OCI-LY1 (cell line): ENCODE data around the gene NASP.

Experiments used
- H2AFZ ChIP-seq: fragments of 200-600 bp; sonication (generic), shearing (Covaris generic); 2 replicates; pipeline ENCODE4 v1.6.0; 2014; ENCODE audit warnings: antibody characterized with exemption, mild to moderate bottlenecking, low read length
- H3F3A ChIP-seq: fragments of 200-600 bp; sonication (generic), shearing (Covaris generic); 2 replicates; pipeline ENCODE4 v1.6.0; 2014; ENCODE audit warnings: mild to moderate bottlenecking, antibody characterized with exemption, low read length, moderate library complexity; ENCODE audit not compliant: insufficient read depth
- H3K27ac ChIP-seq: fragments of 200-600 bp; sonication (generic); 2 replicates; pipeline ENCODE4 v1.5.1; 2014; ENCODE audit warnings: low read length, mixed run types, mild to moderate bottlenecking, low read depth; ENCODE audit not compliant: poor library complexity, severe bottlenecking
- H3K27me3 ChIP-seq: fragments of 200-600 bp; sonication (generic); 2 replicates; pipeline ENCODE4 v1.6.0; 2014; ENCODE audit warnings: antibody characterized with exemption, mild to moderate bottlenecking, low read length, moderate library complexity; ENCODE audit not compliant: insufficient read depth
- H3K36me3 ChIP-seq: fragments of 200-600 bp; sonication (generic); 2 replicates; pipeline ENCODE4 v1.6.1; 2014; ENCODE audit warnings: mild to moderate bottlenecking, antibody characterized with exemption, low read length, moderate library complexity, mixed read lengths; ENCODE audit not compliant: insufficient read depth
- H3K4me1 ChIP-seq: fragments of 200-600 bp; sonication (generic); 2 replicates; pipeline ENCODE4 v1.5.1; 2014; ENCODE audit warnings: mild to moderate bottlenecking, low read length, moderate library complexity; ENCODE audit not compliant: insufficient read depth, severe bottlenecking
- H3K4me2 ChIP-seq: fragments of 200-600 bp; sonication (generic), shearing (Covaris generic); 2 replicates; pipeline ENCODE4 v1.6.1; 2014; ENCODE audit warnings: low read length
- H3K4me3 ChIP-seq: fragments of 200-600 bp; sonication (generic); 2 replicates; pipeline ENCODE4 v1.5.1; 2014; ENCODE audit warnings: low read length, low read depth, mild to moderate bottlenecking, mixed read lengths; ENCODE audit not compliant: poor library complexity, severe bottlenecking
- H3K79me2 ChIP-seq: fragments of 200-600 bp; shearing (Covaris generic); 2 replicates; pipeline ENCODE4 v1.6.1; 2016; ENCODE audit warnings: mixed run types, low read length, mixed read lengths; ENCODE audit not compliant: insufficient read depth
- H3K9ac ChIP-seq: fragments of 200-600 bp; sonication (generic), shearing (Covaris generic); 2 replicates; pipeline ENCODE4 v1.6.1; 2014; ENCODE audit warnings: mild to moderate bottlenecking, low read length, mixed read lengths
- H3K9me2 ChIP-seq: fragments of 200-600 bp; sonication (generic), shearing (Covaris generic); 2 replicates; pipeline ENCODE4 v1.6.1; 2014; ENCODE audit warnings: low read depth, mild to moderate bottlenecking, low read length, mixed read lengths
- H3K9me3 ChIP-seq: fragments of 200-600 bp; shearing (Covaris generic); 2 replicates; pipeline ENCODE4 v1.6.1; 2014; ENCODE audit warnings: low read length, mixed read lengths
- H4K20me1 ChIP-seq: fragments of 200-600 bp; sonication (generic), shearing (Covaris generic); 2 replicates; pipeline ENCODE4 v1.6.0; 2016; ENCODE audit warnings: mild to moderate bottlenecking, low read length; ENCODE audit not compliant: insufficient read depth
- CTCF ChIP-seq: fragments of 200-600 bp; sonication (generic), shearing (Covaris generic); IDR thresholded peaks from 2 replicates; pipeline ENCODE4 v1.5.1; 2017; ENCODE audit warnings: mild to moderate bottlenecking, antibody characterized with exemption, low read length, moderate library complexity, mixed read lengths
- EZH2 ChIP-seq: fragments of 200-600 bp; sonication (generic), shearing (Covaris generic); IDR thresholded peaks from 2 replicates; pipeline ENCODE4 v1.8.0; 2017; ENCODE audit warnings: borderline replicate concordance, mixed run types, mild to moderate bottlenecking, antibody characterized with exemption, low read length, moderate library complexity, mixed read lengths

NASP gene

GRCh38 chr1:45566722-45567121 is 17.1 kb upstream of the NASP start:
- no peak overlapping the region for H3K27ac ChIP-seq

GRCh38 chr1:45567911-45568310 is 15.9 kb upstream of the NASP start:
- Histone ChIP-seq H3K27ac (no peak overlapping the region), H4K20me1 (no peaks in the 10 kb centered on the region), H3F3A (no peaks in the 10 kb centered on the region), H3K27me3 (no peaks in the 10 kb centered on the region), H3K79me2 (no peaks in the 10 kb centered on the region), H3K4me1 (no peaks in the 10 kb centered on the region), H3K36me3 (peaks cover 71% of the 10 kb centered on the region), H3K9me3 (no peaks in the 10 kb centered on the region), H3K9ac (no peak overlapping the region), H3K9me2 (no peaks in the 10 kb centered on the region), H3K4me2 (no peak overlapping the region), H2AFZ (no peak overlapping the region), H3K4me3 (no peak overlapping the region)
- TF ChIP-seq CTCF (no peak), EZH2 (no peak)

More at GRCh38 chr1:45566722-45567121, 17.1 kb upstream of the NASP start:
- TF ChIP-seq CTCF (no peak), EZH2 (no peak)
- H3K36me3 ChIP-seq = peaks cover 80% of the 10 kb centered on the region
- no peak overlapping the region for H3K4me3 ChIP-seq
- H3K4me1 ChIP-seq = no peaks in the 10 kb centered on the region
- no peaks in the 10 kb centered on the region for H3F3A ChIP-seq
- no peak overlapping the region for H2AFZ ChIP-seq
- no peaks in the 10 kb centered on the region for H4K20me1 ChIP-seq
- H3K27me3 ChIP-seq = no peaks in the 10 kb centered on the region
- H3K9ac ChIP-seq = no peak overlapping the region
- no peaks in the 10 kb centered on the region for H3K9me3 ChIP-seq
- no peaks in the 10 kb centered on the region for H3K79me2 ChIP-seq
- H3K9me2 ChIP-seq = no peaks in the 10 kb centered on the region
- no peak overlapping the region for H3K4me2 ChIP-seq

- Histone ChIP-seq H3K9me3 (no peaks in the 10 kb centered on the region), H3K27ac (no peak overlapping the region), H3F3A (no peaks in the 10 kb centered on the region), H3K4me2 (no peak overlapping the region), H3K36me3 (peaks cover 70% of the 10 kb centered on the region), H3K9ac (no peak overlapping the region), H3K27me3 (no peaks in the 10 kb centered on the region), H3K79me2 (no peaks in the 10 kb centered on the region), H2AFZ (no peak overlapping the region), H4K20me1 (no peaks in the 10 kb centered on the region), H3K4me1 (no peaks in the 10 kb centered on the region), H3K9me2 (no peaks in the 10 kb centered on the region), H3K4me3 (no peak overlapping the region)
- no peak for TF ChIP-seq EZH2
- no peak for TF ChIP-seq CTCF
Measured at GRCh38 chr1:45568421-45568820, 15.4 kb upstream of the NASP start.
